ENCODE data around the gene IRX4.

DNA sequence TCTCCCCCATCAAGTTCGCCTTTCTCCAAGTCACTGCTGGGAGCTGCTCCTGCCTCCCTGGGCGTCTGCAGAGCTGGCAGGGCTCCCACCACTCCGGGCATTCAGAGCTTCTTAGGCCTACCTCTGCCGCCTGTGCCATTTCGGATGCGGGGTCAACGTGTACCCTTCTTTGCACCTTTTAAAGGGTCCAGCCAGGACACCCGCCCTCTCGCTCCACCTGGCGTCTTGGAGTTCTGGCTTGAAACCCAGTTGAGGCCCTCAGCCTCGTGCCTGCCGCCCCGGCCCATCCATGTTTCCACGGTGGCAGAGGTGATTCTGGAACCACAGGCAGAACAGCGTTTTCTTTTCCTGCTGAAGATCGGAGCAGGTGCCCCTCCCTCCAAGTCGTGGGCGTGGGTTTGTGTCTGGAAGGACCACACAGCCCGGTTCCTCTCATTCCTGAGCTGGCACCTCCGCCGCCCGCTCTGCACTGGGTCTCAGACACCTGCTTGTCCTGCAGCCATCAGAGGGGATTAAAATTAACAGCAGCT is 48.6 kb downstream of the IRX4 start:
- TF ChIP-seq POLR2A (IDR thresholded peaks at IDR 0.05): no peak
- TF ChIP-seq, protein P1, sequence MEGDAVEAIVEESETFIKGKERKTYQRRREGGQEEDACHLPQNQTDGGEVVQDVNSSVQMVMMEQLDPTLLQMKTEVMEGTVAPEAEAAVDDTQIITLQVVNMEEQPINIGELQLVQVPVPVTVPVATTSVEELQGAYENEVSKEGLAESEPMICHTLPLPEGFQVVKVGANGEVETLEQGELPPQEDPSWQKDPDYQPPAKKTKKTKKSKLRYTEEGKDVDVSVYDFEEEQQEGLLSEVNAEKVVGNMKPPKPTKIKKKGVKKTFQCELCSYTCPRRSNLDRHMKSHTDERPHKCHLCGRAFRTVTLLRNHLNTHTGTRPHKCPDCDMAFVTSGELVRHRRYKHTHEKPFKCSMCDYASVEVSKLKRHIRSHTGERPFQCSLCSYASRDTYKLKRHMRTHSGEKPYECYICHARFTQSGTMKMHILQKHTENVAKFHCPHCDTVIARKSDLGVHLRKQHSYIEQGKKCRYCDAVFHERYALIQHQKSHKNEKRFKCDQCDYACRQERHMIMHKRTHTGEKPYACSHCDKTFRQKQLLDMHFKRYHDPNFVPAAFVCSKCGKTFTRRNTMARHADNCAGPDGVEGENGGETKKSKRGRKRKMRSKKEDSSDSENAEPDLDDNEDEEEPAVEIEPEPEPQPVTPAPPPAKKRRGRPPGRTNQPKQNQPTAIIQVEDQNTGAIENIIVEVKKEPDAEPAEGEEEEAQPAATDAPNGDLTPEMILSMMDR (IDR thresholded peaks at IDR 0.05): no peak

All from adrenal gland (tissue), 5 donors.